Activated naive CD4-positive, alpha-beta T cell treated with anti-CD3 and anti-CD28 coated beads, Interleukin-2, amount 50 U/mL, for 16 hours (primary cell): Measurements from ENCODE around the gene MAB21L3.

Experiments used
- DNase-seq: peaks from one replicate; pipeline ENCODE4 v3.0.0-alpha.2; 2020

MAB21L3 gene

DNA sequence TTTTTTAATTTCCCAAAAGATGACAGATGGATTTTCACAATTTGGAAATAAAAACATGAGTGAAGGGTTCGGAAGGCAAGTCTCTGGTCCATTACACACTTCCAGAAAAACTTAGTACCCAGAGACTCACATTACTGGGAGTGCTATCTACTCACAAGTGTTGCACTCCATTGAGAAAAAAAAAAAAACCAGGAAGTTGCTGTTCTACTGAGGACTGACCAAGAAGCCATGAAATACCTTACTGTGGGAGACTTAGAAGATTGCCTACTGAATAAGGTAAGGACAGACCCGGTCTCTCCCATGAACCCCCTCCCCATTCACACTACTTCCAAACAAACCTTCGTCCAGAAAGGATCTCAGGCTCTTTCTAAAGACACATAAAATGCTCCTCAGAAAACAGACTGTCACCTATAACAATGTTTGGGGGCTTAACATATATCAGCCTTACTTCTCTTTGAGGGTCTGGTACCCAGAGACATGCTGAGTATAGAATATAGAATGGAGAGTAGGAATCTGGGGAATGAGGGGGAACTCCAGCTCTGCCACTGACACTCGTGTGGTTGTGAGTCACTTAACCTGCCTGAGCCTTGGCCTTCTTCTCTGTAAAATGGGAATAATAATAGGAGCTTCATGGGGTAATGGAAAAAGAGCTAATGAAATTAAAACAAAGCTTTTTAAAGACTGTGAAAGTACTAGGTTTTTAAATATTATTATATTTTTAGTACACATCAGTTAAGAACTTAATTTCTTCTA is 1.4 kb downstream of the MAB21L3 start:
- no peak for DNase-seq

DNA sequence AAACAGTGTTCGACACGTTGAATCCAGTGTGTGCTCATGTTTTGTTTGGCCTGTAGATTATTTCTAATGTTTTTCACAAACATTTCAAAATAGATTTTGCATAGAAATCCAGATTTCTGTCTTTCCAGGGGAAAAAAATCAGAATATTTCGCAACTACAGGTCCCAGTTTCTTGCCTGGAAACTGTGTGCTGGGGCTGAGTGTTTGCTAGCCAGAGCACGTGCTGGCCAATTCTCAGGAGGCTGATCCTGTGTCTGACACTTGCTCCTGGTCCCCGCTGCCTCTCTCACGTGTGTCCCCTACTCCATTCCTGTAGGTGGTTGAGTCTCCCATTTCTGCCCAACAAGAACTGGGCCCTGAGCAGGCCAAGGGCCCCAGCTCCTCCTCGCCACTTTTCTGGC is 2.4 kb downstream of the MAB21L3 start:
- DNase-seq: no peak

DNA sequence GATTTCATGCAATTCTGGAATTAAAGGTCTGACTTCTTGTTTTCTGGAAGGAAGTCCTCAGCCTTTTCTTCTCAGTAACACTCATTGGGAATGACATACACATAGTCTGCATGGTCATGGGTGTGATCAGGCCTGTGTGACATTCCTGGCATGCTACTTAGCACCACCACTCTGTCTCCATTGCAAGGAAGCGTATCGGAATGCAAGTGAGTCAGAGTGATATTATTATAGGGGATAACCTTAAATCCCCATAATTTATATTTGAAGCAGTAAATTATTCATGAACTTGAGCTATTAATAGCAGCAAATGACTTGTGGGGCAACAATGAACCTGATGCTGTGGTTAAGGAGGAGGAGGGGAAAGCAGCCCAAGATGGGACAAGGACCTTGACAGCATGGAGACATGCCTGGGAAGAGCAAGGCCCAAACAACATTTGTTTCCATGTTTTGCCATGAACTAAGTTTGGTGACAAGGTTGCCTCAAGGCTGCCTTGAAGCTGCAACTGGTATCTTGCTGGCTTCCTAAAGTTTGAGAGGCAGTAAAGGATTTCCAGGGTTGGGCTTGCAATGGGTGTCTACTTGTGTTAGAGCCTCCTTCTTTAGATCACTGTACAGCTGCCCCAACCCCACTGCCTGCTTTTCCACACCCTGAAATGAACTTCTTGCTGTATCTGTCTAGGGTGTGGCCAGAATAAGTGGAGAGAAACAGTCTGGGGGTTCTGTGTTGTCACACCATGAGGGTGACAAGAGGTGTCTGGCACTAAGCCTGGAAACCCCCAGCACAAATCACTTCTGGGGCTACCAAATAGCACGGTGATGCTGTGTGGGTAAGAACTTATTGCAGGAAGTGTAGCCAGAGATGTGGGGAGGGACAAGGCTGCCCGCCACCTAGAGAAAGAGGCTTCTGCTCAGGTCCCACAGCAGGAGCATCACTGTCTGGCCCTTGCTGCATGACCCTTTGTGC is 4.6 kb downstream of the MAB21L3 start:
- DNase-seq: no peak

DNA sequence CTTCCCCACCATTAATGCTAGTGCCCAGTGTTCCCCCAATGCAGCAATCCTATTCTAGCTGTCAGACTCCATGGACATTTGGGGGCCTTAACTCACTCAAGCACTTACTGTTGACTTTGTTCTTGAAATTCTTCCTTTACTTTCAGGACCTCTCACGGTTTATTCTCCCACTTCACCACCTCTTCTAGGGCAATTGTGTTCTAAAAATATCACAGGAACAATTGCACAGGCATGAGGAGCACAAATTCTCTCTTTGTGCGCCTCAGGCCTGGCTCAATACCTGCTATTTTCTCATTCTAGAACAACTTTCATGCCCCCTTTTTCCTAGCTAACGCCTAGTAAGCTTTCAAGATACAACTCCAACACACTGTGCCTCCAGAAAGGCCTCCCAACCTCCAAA is 7.3 kb downstream of the MAB21L3 start:
- DNase-seq: no peak

DNA sequence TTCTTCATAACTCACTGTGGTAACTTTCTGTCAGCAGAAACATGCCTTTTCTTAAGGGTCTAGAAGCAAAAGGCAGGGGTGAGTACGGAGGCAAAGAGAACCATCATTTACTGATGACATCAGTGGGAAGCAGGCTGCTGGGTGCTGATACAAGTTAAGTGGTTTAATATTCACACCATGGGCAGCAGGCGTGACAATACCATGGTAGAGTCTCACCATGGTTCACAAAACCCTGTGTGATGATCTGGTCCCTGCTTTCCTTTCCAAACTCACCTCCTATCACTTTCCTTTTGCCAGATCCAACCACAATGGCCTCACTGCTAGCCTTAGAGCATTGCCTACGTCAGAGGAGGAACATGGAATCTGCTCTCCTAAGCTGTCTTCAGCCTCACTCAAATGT is 8.7 kb downstream of the MAB21L3 start:
- DNase-seq: no peak

DNA sequence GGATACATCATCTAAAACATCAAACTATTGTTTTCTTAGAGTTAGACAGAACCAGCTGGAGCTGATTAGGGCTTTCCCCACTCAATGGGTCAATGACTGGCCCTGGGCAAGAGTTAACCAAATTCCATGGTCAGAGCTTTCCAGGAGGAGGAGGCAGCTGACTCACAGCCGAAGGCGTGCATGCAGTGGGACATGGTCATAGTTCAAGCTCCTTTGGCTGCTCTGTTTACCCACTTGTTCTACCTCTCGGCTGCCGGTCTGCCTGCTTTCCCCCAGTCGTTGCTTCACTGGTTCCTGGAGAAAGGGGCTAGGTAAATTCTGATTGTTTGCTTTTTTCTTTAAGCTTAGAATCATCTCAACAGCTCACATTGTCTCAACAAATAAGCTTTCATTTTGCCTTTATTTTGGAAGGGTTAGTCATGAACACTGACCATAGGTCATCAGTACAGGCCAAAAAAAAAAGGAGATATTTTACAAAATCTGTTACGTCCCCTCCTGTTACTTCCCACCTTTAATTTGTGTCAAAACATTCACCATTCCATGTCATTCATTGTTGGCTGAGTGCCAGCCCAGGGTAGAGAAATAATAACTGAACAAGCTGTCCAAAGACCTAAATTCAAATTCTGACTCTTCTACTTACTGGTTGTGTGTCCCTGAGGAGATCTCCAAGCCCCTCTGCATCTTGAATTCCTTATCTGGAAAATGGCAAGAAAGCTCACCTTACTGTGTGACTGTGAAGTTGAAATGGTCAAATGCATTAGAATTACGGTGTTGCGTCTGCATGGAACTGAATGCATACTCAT is 12.0 kb downstream of the MAB21L3 start:
- no peak for DNase-seq

DNA sequence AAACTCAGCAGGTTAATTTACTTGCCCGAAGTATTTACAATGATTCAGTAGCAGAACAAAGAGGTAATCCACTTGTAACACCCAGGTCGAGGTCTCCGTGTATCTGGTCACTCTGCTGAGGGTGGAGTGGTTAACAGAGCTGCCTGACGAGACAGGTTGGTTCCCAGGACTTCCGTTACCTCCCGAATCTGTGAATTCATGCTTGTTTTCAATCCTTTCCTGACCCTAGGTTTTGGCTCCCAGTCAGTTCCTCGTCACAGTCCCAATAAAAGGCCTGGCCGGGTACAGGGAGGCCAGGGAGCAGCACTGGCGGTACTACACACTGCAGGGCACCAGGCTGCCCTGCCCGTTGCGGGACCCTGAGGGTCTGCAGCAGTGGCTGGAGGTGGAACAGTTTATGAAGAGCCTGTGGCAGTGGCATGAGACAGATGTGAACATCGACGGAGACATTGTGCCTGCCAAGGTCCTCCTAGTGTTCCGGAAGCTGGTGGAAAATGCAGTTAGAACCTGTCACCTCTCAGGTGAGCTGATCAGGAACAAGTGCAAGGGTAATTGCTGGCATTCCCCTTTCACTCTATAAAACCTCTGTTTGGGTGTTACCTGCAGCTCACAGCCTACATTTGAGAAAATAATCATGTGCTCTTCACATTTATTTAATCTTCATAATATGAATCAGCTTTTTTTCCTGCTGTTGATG is 12.8 kb downstream of the MAB21L3 start:
- DNase-seq: no peak

DNA sequence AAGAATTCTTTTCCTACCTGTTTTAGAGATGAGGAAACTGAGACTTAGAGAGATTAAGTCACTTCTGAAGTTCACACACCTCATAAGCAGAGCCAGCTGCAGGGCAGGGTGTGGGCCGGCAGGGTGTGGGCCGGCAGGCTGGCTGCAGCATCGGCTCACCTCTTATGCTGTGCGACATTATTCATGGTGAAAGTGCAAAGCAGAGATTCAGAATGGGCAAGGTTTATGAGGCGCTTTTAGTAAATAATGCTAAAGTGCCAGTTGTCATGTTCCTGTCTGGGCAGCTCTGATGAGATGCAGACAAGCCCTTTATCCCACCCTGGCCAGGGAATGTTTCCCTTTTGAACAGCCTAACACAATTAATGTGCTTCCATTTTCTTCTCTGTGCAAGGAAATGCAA is 14.6 kb downstream of the MAB21L3 start:
- DNase-seq: no peak

DNA sequence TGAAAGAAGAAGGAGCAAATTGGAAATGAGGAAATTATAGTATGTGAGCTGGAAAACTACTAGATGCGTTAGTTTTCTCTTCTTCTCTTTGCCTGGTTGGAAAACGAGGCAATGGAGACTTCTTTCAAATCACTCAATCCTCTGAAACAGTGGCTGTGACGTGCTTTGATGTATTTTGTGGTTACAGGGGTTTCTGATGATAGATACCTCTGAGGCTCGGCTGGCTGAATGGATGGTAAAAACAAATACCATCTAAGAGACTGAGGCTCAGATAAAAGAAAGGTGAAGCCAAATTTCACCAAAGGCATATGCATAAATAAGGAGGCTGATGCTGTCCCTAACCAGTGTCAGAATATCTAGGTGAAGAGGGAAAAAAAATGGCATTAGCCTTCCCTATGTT is 15.1 kb downstream of the MAB21L3 start:
- DNase-seq: no peak

DNA sequence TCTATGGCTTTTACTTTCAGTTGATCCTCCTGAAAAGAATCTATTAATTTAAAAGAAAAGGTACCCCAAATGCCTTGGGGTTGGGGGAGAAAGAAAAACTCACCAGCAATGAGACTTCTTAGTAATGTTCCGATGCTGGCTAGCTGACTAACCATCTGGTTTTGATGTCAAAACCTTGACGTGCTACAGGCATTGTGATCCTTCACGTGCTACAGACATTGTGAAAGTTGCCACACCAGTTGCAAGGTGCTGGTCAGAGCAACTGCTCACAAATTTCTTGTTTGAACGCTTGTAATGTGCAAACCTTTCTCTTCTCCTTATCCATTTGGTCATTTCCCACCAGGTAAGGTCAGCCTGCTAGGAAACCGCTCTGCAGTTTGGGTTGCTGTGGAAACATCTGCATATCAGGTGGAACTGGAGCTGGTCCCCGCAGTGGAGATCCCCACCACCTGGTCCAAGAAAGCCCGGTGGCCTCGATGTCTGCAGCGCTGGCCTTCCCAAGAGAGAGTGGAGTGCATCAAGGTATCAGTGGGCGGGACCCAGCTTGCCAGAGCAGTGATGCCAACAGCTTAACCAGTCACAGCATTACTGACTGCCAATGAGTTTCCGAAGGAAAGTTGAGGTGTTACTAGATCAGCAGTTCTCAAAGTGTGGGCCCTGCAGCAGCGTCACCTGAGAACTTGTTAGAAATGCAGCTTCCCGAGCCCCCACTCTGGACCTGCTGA is 16.1 kb downstream of the MAB21L3 start:
- DNase-seq: no peak

DNA sequence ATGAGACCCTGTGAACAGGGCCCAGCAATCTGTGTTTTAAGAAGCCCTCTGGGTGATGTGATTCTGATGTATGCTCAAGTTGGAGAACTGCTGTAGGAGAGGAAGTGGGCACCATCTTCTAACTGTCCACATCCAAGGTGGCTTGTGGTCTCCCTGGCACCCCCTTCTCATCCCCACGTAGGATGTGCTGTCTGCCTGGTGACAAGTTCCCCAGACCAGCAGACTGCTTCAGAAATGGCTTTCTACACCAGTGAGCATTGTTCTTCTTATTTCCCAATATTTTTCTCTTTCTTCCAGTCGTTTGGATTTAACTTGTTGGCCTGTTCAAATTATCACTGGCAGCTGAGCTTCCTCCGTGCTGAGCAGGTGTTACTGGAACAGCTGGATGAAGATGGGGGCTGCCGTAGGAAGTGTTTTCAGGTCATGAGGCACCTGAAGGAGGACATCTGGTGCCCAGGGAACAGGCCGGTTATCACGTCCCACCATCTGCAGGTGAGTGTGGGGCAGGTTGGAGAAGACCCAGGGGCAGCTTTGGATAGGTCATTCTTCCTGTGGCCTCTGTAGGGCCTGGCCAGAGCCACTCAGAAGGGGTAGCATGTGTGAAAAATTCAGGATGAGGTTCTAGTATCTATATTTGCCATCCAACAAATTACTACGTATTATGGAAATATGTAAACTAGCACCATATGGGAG is 16.8 kb downstream of the MAB21L3 start:
- no peak for DNase-seq

DNA sequence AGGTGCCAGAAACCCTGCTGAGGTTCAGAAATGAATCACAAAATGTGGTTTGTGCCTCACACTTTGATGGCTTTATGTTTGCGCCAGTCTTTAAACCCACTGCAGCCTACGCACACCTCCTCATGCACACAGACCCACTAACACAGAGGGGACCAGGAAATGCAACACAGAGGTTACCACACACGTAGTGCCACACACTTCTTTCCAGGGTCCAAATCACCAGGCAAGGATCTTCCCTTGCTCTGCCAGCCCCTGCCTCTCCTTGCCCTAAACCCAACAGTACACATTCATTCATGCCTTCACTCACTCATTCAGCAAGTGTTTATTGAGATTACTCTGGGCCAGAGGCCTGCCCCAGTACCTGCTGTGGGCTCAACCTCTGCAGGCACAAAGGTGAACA is 17.5 kb downstream of the MAB21L3 start:
- peak; percentile 55 for DNase-seq

DNA sequence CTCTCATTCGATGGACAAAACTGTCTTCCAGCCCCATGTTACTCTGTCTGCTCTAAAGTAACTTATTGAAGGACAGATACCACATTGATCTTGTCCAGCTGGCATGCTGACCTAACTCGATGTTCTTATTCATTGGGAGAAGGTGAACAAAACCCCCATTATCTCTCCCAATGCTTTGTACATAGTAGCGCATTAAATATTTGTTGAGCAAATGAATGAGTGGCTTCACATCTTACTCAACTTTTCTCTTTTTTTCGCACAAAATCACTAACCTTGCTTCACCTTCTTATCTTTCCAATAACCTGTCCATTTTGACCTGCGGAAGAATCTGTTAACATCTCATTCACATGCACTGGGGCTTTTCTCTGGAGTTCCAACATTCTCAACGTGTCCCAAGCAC is 18.3 kb downstream of the MAB21L3 start:
- no peak for DNase-seq

DNA sequence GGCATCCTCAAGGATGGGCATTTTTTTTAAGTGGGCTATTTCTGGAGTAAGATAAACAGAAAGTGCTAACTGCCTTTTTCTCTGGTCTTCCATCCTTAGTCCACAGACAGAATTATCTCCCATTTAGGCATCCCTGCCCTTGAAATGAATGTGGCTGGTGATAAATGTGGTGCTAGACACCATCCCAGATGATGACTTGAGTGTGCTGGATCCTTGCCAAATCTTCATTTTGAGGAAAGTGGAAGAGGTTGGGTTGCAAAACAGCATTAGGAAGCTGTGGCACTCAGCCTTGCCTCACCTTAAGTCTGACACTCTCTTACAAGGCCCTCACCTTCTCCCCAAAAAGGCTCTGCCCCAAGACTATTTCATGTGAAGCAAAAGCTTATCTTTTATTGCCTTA is 19.2 kb downstream of the MAB21L3 start:
- no peak for DNase-seq

DNA sequence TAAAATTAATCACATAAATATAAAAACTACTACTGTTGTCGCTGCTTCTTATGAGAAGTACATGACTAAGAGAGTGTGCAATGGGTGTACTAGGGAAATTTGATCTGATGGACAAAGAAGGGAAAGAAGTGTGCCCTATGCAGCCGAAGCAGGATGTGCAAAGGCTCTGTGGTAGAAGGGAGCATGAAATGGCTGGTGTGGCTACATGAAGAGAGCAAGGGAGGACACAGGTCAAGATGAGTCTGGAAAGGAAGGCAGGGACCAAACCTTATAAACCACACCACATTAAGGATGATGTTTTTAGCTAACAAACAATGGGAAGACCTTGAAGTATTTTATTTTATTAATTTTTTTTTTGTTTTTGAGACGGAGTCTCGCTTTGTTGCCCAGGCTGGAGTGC is 20.0 kb downstream of the MAB21L3 start:
- no peak for DNase-seq

DNA sequence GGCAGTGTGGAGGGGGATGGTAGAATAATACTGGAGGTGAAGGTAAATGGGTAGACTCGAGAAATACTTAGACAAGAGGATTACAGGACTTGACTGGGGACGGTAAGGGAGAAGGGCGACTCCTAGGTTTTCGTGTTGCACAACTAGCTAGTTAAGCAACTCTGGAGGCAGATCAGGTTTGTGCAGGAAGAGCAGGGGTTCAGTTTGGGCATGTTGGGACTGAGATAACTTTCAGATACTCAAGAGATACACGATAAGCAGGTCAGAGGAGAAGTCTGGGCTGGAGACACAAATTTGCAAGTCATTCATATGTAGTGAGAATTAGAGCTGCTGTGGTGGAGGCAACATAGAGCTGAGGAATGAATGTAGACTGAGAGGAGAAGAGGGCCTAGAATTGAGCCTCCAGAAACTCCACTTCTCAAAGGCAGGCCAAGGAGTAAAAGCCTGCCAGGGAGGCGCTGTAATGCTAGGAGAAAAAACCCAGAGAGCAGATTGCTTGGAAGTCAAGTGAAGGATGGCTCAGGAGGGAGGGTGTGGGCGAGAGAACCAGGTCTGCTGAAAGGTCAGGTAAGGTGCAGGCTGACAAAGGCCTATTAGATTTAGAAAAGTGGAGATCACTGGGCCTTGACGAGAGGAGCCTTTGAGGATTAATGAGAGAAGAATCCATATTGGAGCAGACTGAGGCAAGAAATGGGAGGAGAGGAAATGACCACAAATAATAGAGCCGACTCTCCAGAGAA is 20.8 kb downstream of the MAB21L3 start:
- no peak for DNase-seq

DNA sequence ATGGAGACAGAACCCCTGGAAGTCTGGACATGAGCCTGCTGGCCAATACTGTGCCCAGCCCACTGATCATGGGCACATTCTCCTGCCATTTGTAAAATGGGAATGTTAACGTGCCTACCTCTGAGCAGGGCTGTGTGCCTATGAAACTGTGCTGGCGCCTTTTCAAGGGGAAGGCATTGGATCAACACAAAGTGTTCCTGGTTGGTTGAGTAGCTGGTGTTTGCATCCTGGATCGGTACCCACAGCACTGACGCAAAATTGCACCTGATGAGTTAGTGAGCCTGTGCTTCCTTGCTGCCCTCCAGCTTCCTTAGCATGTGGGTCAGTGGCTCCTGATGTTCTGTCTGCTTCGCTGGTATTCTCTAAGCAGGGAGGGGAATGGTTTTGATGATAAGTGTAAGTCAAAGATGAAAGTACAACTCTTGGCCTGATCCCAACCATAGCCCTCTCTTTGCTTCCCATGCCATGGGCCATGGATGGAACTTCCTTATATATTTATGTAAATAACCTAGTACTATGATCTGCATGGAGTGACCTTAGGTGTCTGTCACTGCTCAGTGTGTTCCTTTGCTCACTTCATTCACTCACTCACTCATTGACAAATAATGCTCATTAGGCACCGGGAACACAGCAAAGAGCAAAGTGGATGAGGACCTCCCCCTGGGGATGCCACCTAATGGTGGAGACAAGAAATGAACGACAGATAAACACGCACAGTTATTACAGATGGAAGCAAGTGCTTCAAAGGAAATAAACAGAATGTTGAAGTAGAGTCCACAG is 22.7 kb downstream of the MAB21L3 start:
- no peak for DNase-seq

DNA sequence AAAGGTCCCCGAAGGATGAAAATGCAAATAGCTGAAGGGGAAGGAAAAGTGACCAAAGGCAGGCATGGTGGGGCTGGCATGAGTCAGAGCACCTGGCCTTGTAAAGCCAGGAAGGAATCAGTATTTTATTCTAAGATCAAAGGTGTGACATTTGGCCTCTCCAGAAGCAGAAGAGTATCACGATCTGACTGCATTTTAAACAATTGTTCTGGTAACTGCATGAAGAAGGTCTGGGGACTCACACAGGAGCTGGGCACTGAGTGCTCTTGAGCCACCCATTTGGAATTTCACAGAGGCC is 23.2 kb downstream of the MAB21L3 start:
- DNase-seq: no peak

DNA sequence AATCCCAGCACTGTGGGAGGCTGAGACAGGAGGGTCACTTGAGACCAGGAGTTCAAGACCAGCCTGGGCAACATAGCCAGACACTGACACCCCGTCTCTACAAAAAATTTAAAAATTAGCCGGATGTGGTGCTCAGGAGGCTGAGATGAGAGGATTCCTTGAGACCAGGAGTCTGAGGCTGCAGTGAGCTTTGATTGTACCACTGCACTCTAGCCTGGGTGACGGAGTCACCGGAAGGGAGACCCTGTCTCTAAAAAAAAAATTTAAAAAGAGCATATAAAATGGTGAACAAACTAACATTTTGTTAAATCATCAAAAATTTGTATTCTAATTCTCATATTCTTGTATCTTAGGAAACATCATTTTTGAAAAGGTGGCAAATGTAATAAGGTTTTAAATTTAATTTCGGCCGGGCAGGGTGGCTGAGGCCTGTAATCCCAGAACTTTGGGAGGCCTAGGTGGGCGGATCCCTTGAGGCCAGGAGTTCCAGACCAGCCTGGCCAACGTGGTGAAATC is 27.1 kb downstream of the MAB21L3 start:
- DNase-seq: no peak
